Liver (tissue), 9 donors: Measurements from ENCODE around the gene RD3L. TPM values are rescaled to one million over a fixed set of nuclear protein-coding genes. Genes with fewer than 3 reads are reported as not detected.

ENCODE experiments used
- DNase-seq: peaks from one replicate; pipeline ENCODE4 v3.0.0-alpha.2; 2017; ENCODE audit warnings: low spot score
- H3K27ac ChIP-seq, 2 donors: one replicate each; pipeline ENCODE4 v1.7.0; 2013; ENCODE audit warnings: inconsistent platforms in 2 of 2, low read length in 2 of 2, control low read depth in 1 of 2, low read depth in 1 of 2, mild to moderate bottlenecking in 1 of 2
- H3K27me3 ChIP-seq, 4 donors: one replicate each; pipeline versions ENCODE4 v1.6.1 to v1.7.0; 2013; ENCODE audit warnings: low read length in 3 of 4, inconsistent platforms in 1 of 4, mild to moderate bottlenecking in 1 of 4, moderate library complexity in 1 of 4; ENCODE audit not compliant: control insufficient read depth in 4 of 4, insufficient read depth in 4 of 4
- H3K36me3 ChIP-seq, 4 donors: one replicate each; pipeline versions ENCODE4 v1.6.1 to v1.7.0; 2013; ENCODE audit warnings: low read length in 3 of 4, mild to moderate bottlenecking in 3 of 4, low read depth in 1 of 4, moderate library complexity in 1 of 4; ENCODE audit not compliant: control insufficient read depth in 4 of 4, insufficient read depth in 3 of 4
- H3K4me1 ChIP-seq, 4 donors: one replicate each; pipeline versions ENCODE4 v1.6.1 to v1.7.0; 2013; ENCODE audit warnings: low read length in 3 of 4, mild to moderate bottlenecking in 3 of 4, moderate library complexity in 1 of 4; ENCODE audit not compliant: control insufficient read depth in 4 of 4, insufficient read depth in 4 of 4
- H3K4me3 ChIP-seq, 3 donors: one replicate each; pipeline versions ENCODE4 v1.6.1 to v1.7.0; 2013; ENCODE audit warnings: low read length in 3 of 3, control low read depth in 1 of 3, low read depth in 1 of 3, mild to moderate bottlenecking in 1 of 3
- H3K9ac ChIP-seq, 2 donors: one replicate each; pipeline ENCODE4 v1.7.0; 2013; ENCODE audit warnings: low read length in 2 of 2, mild to moderate bottlenecking in 2 of 2, moderate library complexity in 2 of 2, control low read depth in 1 of 2, low read depth in 1 of 2
- H3K9me3 ChIP-seq, 4 donors: one replicate each; pipeline versions ENCODE4 v1.6.1 to v1.7.0; 2013; ENCODE audit warnings: low read length in 3 of 4; ENCODE audit not compliant: control insufficient read depth in 4 of 4
- EGR1 ChIP-seq, 2 donors: IDR thresholded peaks; 2 replicates each; pipeline ENCODE4 v1.6.1; 2016 to 2018; ENCODE audit warnings: antibody characterized with exemption in 2 of 2, low read depth in 2 of 2
- FOXA1 ChIP-seq: IDR thresholded peaks from 2 replicates; pipeline ENCODE4 v1.6.1; 2016; ENCODE audit warnings: antibody characterized with exemption
- FOXA2 ChIP-seq: IDR thresholded peaks from 2 replicates; pipeline ENCODE4 v1.6.1; 2016; ENCODE audit warnings: antibody characterized with exemption
- GABPA ChIP-seq, 2 donors: IDR thresholded peaks in 1 of 2; conservative IDR thresholded peaks in 1 of 2; 2 replicates each; pipeline ENCODE4 v1.6.1; 2016; ENCODE audit warnings: antibody characterized with exemption in 2 of 2, mild to moderate bottlenecking in 1 of 2, moderate library complexity in 1 of 2
- HNF4A ChIP-seq, 2 donors: conservative IDR thresholded peaks; 2 replicates each; pipeline ENCODE4 v1.6.1; 2016; ENCODE audit warnings: antibody characterized with exemption in 2 of 2, mild to moderate bottlenecking in 2 of 2
- HNF4G ChIP-seq: IDR thresholded peaks from 2 replicates; pipeline ENCODE4 v1.6.1; 2016; ENCODE audit warnings: antibody characterized with exemption
- JUND ChIP-seq, 2 donors: IDR thresholded peaks; 2 replicates each; pipeline ENCODE4 v1.6.1; 2016; ENCODE audit warnings: antibody characterized with exemption in 2 of 2
- NR2F2 ChIP-seq: IDR thresholded peaks from 2 replicates; pipeline ENCODE4 v1.6.1; 2016; ENCODE audit warnings: antibody characterized with exemption
- RAD21 ChIP-seq, 2 donors: IDR thresholded peaks; 2 replicates each; pipeline ENCODE4 v1.6.1; 2016; ENCODE audit warnings: antibody characterized with exemption in 2 of 2, mild to moderate bottlenecking in 2 of 2
- RXRA ChIP-seq, 2 donors: IDR thresholded peaks; 2 replicates each; pipeline ENCODE4 v1.6.1; 2017 to 2018; ENCODE audit warnings: antibody characterized with exemption in 2 of 2, mild to moderate bottlenecking in 1 of 2
- SP1 ChIP-seq: IDR thresholded peaks from 2 replicates; pipeline ENCODE4 v1.6.1; 2018; ENCODE audit warnings: antibody characterized with exemption, mild to moderate bottlenecking
- TAF1 ChIP-seq: conservative IDR thresholded peaks from 2 replicates; pipeline ENCODE4 v1.6.1; 2016; ENCODE audit warnings: antibody characterized with exemption, mild to moderate bottlenecking
- YY1 ChIP-seq: IDR thresholded peaks from 2 replicates; pipeline ENCODE4 v1.6.1; 2016; ENCODE audit warnings: antibody characterized with exemption, mild to moderate bottlenecking
- WGBS: extraction: QIAGEN DNeasy Blood & Tissue Kit; methylation state at CpG from one replicate; pipeline ENCODE4 v1.1.7; 2013; 5-methylcytosine and 5-hydroxymethylcytosine counted together
- polyA plus RNA-seq, 2 donors: library from polyadenylated mRNA; stranded (reverse) in 1 of 2; unstranded in 1 of 2; fragments of 200-250 nt in 1 of 2; fragments of >200 nt in 1 of 2; fragmentation: Nextera tagmentation in 1 of 2; extraction: Ambion mirVana in 1 of 2; gene quantifications; one replicate each; pipeline versions ENCODE4 v1.2.1 to v1.2.3, GENCODE V29; 2013 to 2015
- total RNA-seq, 2 donors: library from RNA; depleted of rRNA; stranded (reverse); fragments of >200 nt; gene quantifications; one replicate each; pipeline ENCODE4 v1.2.3, GENCODE V29; 2014
- TF ChIP-seq, protein P1 (sequence below): IDR thresholded peaks from 2 replicates; pipeline ENCODE4 v1.6.1; 2016; ENCODE audit warnings: antibody characterized with exemption
- TF ChIP-seq, protein P2 (sequence below): fragments of 150-350 bp; IDR thresholded peaks from 2 replicates; pipeline ENCODE4 v1.5.1; 2017; ENCODE audit warnings: improper control_type of control experiment, low read depth, low read length; ENCODE audit not compliant: missing input control
- TF ChIP-seq, protein P3 (sequence below): IDR thresholded peaks from 2 replicates; pipeline ENCODE4 v1.6.1; 2016; ENCODE audit warnings: antibody characterized with exemption
- TF ChIP-seq, protein P4 (sequence below): IDR thresholded peaks from 2 replicates; pipeline ENCODE4 v1.6.1; 2016; ENCODE audit warnings: antibody characterized with exemption, mild to moderate bottlenecking
- TF ChIP-seq, protein P5 (sequence below): IDR thresholded peaks from 2 replicates; pipeline ENCODE4 v1.6.1; 2016; ENCODE audit warnings: antibody characterized with exemption
- donor health status: healthy.
- donor health status: healthy.
- donor health status: healthy.
- donor health status: healthy.
- donor health status: healthy.

The RD3L gene
- total and polyA plus RNA-seq, 4 donors: 0.09 to 0.64 (median 0.19) TPM

DNA sequence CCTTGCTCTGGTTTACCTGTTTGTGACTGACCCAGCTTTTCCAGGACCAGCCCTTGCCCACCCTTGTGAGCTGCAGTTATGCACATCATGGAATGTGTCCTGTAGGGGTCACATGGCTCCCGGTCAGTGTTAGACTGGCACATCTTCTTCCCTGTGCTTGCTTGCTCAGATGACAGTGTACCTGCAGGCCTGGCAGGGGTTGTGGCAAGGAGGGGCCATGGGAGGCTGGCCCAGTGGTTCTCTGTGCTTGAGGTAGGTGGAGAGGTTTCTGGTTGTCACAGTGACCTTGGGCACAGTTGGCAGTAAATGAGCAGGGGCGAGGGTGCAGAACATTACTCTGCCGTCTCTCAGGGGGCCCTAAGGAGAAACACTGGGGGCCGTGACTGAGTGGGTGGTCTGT is 27.6 kb upstream of the RD3L start:
- Histone ChIP-seq H3K4me3 (no peak overlapping the region), H3K9ac (no peak overlapping the region), H3K27ac (no peak overlapping the region), H3K36me3 (no peaks in the 10 kb centered on the region), H3K27me3 (no peaks in the 10 kb centered on the region), H3K9me3 (no peaks in the 10 kb centered on the region), H3K4me1 (peaks cover 0 to 1% (median 0%) of the 10 kb centered on the region in 4 donors)
- TF ChIP-seq, protein P1, sequence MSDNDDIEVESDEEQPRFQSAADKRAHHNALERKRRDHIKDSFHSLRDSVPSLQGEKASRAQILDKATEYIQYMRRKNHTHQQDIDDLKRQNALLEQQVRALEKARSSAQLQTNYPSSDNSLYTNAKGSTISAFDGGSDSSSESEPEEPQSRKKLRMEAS: no peak
- TF ChIP-seq, protein P2, sequence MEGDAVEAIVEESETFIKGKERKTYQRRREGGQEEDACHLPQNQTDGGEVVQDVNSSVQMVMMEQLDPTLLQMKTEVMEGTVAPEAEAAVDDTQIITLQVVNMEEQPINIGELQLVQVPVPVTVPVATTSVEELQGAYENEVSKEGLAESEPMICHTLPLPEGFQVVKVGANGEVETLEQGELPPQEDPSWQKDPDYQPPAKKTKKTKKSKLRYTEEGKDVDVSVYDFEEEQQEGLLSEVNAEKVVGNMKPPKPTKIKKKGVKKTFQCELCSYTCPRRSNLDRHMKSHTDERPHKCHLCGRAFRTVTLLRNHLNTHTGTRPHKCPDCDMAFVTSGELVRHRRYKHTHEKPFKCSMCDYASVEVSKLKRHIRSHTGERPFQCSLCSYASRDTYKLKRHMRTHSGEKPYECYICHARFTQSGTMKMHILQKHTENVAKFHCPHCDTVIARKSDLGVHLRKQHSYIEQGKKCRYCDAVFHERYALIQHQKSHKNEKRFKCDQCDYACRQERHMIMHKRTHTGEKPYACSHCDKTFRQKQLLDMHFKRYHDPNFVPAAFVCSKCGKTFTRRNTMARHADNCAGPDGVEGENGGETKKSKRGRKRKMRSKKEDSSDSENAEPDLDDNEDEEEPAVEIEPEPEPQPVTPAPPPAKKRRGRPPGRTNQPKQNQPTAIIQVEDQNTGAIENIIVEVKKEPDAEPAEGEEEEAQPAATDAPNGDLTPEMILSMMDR: no peak
- TF ChIP-seq NR2F2: no peak
- TF ChIP-seq, protein P3, sequence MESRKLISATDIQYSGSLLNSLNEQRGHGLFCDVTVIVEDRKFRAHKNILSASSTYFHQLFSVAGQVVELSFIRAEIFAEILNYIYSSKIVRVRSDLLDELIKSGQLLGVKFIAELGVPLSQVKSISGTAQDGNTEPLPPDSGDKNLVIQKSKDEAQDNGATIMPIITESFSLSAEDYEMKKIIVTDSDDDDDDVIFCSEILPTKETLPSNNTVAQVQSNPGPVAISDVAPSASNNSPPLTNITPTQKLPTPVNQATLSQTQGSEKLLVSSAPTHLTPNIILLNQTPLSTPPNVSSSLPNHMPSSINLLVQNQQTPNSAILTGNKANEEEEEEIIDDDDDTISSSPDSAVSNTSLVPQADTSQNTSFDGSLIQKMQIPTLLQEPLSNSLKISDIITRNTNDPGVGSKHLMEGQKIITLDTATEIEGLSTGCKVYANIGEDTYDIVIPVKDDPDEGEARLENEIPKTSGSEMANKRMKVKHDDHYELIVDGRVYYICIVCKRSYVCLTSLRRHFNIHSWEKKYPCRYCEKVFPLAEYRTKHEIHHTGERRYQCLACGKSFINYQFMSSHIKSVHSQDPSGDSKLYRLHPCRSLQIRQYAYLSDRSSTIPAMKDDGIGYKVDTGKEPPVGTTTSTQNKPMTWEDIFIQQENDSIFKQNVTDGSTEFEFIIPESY: no peak
- no peak for TF ChIP-seq YY1
- TF ChIP-seq FOXA2: no peak
- no peak for TF ChIP-seq TAF1
- no peak for TF ChIP-seq RXRA (IDR thresholded peaks at IDR 0.05)
- TF ChIP-seq SP1: no peak
- no peak for TF ChIP-seq RAD21 (IDR thresholded peaks at IDR 0.05)
- no peak for TF ChIP-seq FOXA1
- no peak for TF ChIP-seq EGR1 (IDR thresholded peaks at IDR 0.05; ENCODE audit: low read depth in 2 of 2)
- no peak for TF ChIP-seq HNF4A (conservative IDR thresholded peaks at IDR 0.05)
- TF ChIP-seq GABPA (IDR thresholded peaks at IDR 0.05 in 1 of 2, conservative IDR thresholded peaks at IDR 0.05 in 1 of 2): no peak
- no peak for TF ChIP-seq JUND (IDR thresholded peaks at IDR 0.05)
- TF ChIP-seq HNF4G: no peak
- TF ChIP-seq, protein P4, sequence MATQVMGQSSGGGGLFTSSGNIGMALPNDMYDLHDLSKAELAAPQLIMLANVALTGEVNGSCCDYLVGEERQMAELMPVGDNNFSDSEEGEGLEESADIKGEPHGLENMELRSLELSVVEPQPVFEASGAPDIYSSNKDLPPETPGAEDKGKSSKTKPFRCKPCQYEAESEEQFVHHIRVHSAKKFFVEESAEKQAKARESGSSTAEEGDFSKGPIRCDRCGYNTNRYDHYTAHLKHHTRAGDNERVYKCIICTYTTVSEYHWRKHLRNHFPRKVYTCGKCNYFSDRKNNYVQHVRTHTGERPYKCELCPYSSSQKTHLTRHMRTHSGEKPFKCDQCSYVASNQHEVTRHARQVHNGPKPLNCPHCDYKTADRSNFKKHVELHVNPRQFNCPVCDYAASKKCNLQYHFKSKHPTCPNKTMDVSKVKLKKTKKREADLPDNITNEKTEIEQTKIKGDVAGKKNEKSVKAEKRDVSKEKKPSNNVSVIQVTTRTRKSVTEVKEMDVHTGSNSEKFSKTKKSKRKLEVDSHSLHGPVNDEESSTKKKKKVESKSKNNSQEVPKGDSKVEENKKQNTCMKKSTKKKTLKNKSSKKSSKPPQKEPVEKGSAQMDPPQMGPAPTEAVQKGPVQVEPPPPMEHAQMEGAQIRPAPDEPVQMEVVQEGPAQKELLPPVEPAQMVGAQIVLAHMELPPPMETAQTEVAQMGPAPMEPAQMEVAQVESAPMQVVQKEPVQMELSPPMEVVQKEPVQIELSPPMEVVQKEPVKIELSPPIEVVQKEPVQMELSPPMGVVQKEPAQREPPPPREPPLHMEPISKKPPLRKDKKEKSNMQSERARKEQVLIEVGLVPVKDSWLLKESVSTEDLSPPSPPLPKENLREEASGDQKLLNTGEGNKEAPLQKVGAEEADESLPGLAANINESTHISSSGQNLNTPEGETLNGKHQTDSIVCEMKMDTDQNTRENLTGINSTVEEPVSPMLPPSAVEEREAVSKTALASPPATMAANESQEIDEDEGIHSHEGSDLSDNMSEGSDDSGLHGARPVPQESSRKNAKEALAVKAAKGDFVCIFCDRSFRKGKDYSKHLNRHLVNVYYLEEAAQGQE: no peak
- TF ChIP-seq, protein P5, sequence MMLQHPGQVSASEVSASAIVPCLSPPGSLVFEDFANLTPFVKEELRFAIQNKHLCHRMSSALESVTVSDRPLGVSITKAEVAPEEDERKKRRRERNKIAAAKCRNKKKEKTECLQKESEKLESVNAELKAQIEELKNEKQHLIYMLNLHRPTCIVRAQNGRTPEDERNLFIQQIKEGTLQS: no peak
- 73% methylated on average over 4 of the region's 4 CpGs for WGBS
- no peak for DNase-seq
